HUES64 (cell line): ENCODE measurements around the gene ZHX3.

ENCODE experiments used
- H3K27ac ChIP-seq: 2 replicates; pipeline ENCODE4 v1.7.0; 2013; ENCODE audit warnings: low read depth, low read length, inconsistent platforms
- H3K27me3 ChIP-seq: 2 replicates; pipeline ENCODE4 v1.6.1; 2013; ENCODE audit warnings: mild to moderate bottlenecking, low read length; ENCODE audit not compliant: insufficient read depth
- H3K36me3 ChIP-seq: 2 replicates; pipeline ENCODE4 v1.6.1; 2013; ENCODE audit warnings: mild to moderate bottlenecking, low read length; ENCODE audit not compliant: insufficient read depth
- H3K4me1 ChIP-seq: 2 replicates; pipeline ENCODE4 v1.6.1; 2013; ENCODE audit warnings: mild to moderate bottlenecking, low read length, moderate library complexity; ENCODE audit not compliant: insufficient read depth
- H3K4me3 ChIP-seq: 2 replicates; pipeline ENCODE4 v1.5.1; 2013; ENCODE audit warnings: mild to moderate bottlenecking, low read length, moderate library complexity
- H3K9ac ChIP-seq: 2 replicates; pipeline ENCODE4 v1.6.1; 2013; ENCODE audit warnings: mild to moderate bottlenecking, low read depth, low read length
- H3K9me3 ChIP-seq: 2 replicates; pipeline ENCODE4 v1.6.1; 2013; ENCODE audit warnings: low read depth, low read length; ENCODE audit not compliant: insufficient read depth
- WGBS: fragments of 150-250, 120-280 bp; methylation state at CpG from one replicate; pipeline ENCODE4 v1.1.7; 2013; ENCODE audit warnings: missing lambda C conversion rate; 5-methylcytosine and 5-hydroxymethylcytosine counted together

ZHX3 gene

GRCh38 chr20:41152108-41152757 lies 165.3 kb downstream of the ZHX3 start:
- Histone ChIP-seq H3K9me3 (no peaks in the 10 kb centered on the region), H3K36me3 (peaks cover 11% of the 10 kb centered on the region; the same call in 1 of the 2 replicates), H3K4me1 (peaks cover 11% of the 10 kb centered on the region), H3K27ac (no peak overlapping the region), H3K9ac (no peak overlapping the region), H3K27me3 (no peaks in the 10 kb centered on the region), H3K4me3 (no peak overlapping the region)
- 88% methylated on average over 5 of the region's 5 CpGs for WGBS

- Histone ChIP-seq H3K4me3 (no peak overlapping the region), H3K9ac (no peak overlapping the region), H3K36me3 (peaks cover 19% of the 10 kb centered on the region; the same call in 1 of the 2 replicates), H3K27ac (no peak overlapping the region), H3K9me3 (no peaks in the 10 kb centered on the region), H3K4me1 (peaks cover 15% of the 10 kb centered on the region), H3K27me3 (no peaks in the 10 kb centered on the region)
- WGBS, result over 99% methylated on average over 5 of the region's 5 CpGs
These were observed 166.2 kb downstream of the ZHX3 start for GRCh38 chr20:41151134-41151869.

- peaks cover 15% of the 10 kb centered on the region for H3K4me1 ChIP-seq
- 91% methylated on average over 3 of the region's 3 CpGs for WGBS
These were observed 166.9 kb downstream of the ZHX3 start for GRCh38 chr20:41150664-41151063.

GRCh38 chr20:41148942-41149341 lies 168.6 kb downstream of the ZHX3 start:
- no peak overlapping the region for H3K27ac ChIP-seq
- no peak overlapping the region for H3K9ac ChIP-seq
- no peaks in the 10 kb centered on the region for H3K27me3 ChIP-seq
- no peak overlapping the region for H3K4me3 ChIP-seq
- no peaks in the 10 kb centered on the region for H3K9me3 ChIP-seq
- peaks cover 4% of the 10 kb centered on the region; the same call in 1 of the 2 replicates for H3K4me1 ChIP-seq
- 94% methylated on average over 5 of the region's 5 CpGs for WGBS
- peaks cover 15% of the 10 kb centered on the region; the same call in 1 of the 2 replicates for H3K36me3 ChIP-seq

More at GRCh38 chr20:41150664-41151063, 166.9 kb downstream of the ZHX3 start:
- peaks cover 18% of the 10 kb centered on the region; the same call in 1 of the 2 replicates for H3K36me3 ChIP-seq
- no peaks in the 10 kb centered on the region for H3K27me3 ChIP-seq
- H3K27ac ChIP-seq, result no peak overlapping the region
- no peaks in the 10 kb centered on the region for H3K9me3 ChIP-seq
- H3K9ac ChIP-seq, result no peak overlapping the region
- H3K4me3 ChIP-seq, result no peak overlapping the region

- Histone ChIP-seq H3K4me1 (peaks cover 4% of the 10 kb centered on the region; the same call in 1 of the 2 replicates), H3K27ac (no peak overlapping the region), H3K36me3 (peaks cover 17% of the 10 kb centered on the region; the same call in 1 of the 2 replicates), H3K4me3 (no peak overlapping the region), H3K9ac (no peak overlapping the region), H3K27me3 (no peaks in the 10 kb centered on the region), H3K9me3 (no peaks in the 10 kb centered on the region)
- 89% methylated on average over 8 of the region's 8 CpGs for WGBS
These were observed 169.8 kb downstream of the ZHX3 start for GRCh38 chr20:41147767-41148191.

DNA sequence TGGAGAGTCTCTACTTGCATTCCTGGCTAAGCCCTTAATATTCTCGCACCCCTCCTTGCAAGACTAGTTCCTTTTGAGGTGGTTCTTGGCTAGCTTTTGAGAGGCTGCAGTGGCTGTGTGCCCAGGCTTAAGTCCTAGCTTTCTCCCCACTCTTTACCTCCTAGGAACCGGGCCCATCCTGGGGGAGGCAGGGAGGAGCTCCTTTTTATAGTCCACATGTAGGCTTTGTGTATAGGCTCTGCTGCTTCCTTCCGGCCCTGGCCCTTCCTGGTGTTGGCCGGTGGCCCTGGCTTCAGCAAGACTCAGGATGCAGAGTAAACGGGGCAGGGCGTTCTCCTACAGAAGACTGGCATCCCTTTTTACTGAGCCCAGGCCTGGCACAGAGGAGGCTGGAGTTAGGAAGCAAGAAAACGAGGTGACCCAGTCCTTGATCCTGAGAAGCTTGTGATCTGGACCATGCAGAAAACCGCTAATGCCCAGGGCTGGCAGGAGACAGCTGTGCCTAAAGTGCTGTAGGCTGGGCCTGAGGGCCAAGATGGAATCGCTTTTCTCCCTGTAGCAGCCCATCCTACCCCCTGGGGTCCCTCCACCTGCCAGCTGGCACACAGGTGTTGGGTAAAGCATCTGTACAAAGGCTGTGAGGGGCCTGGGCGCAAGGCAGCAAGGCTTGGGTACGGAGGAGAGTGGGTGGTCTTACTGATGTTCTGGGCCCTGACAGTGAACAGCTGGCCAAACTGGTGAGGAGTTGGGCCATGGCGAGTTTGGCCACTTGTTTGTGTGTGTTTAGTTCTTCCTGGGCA lies 171.5 kb downstream of the ZHX3 start:
- Histone ChIP-seq H3K9me3 (no peaks in the 10 kb centered on the region), H3K9ac (no peak overlapping the region), H3K4me3 (no peak overlapping the region), H3K27ac (no peak overlapping the region), H3K27me3 (no peaks in the 10 kb centered on the region), H3K36me3 (peaks cover 20% of the 10 kb centered on the region; the same call in 1 of the 2 replicates), H3K4me1 (peaks cover 15% of the 10 kb centered on the region)
- WGBS, result 94% methylated on average over 12 of the region's 12 CpGs

DNA sequence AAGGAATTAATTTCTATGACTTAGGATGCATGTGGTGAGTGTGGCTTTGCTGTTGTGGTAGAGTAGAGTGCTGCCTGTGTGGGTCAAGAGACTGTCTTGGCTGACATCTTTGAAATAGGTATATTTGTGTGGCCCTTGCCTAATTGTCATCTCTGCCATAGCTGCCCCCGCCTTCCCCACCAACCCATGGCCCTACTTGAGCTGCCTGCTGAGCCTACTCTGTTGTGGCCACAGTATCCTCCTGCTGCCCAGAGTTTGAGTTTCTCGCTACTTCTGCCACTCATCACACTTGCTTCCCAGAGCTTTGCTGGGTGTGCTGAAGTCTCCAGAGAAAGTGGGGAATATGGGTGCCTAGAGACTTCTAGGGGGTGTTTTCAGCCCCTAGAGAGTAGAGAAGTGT lies 172.2 kb downstream of the ZHX3 start:
- no peak overlapping the region for H3K27ac ChIP-seq
- WGBS, result 98% methylated on average over 2 of the region's 2 CpGs
- peaks cover 21% of the 10 kb centered on the region for H3K36me3 ChIP-seq
- no peaks in the 10 kb centered on the region for H3K27me3 ChIP-seq
- peaks cover 22% of the 10 kb centered on the region for H3K4me1 ChIP-seq
- no peak overlapping the region for H3K4me3 ChIP-seq
- no peaks in the 10 kb centered on the region for H3K9me3 ChIP-seq
- H3K9ac ChIP-seq, result no peak overlapping the region

GRCh38 chr20:41143354-41143753 lies 174.2 kb downstream of the ZHX3 start:
- Histone ChIP-seq H3K27ac (no peak overlapping the region), H3K36me3 (peaks cover 30% of the 10 kb centered on the region), H3K9ac (no peak overlapping the region), H3K9me3 (no peaks in the 10 kb centered on the region), H3K4me1 (peaks cover 40% of the 10 kb centered on the region), H3K4me3 (no peak overlapping the region), H3K27me3 (no peaks in the 10 kb centered on the region)
- 89% methylated on average over 2 of the region's 2 CpGs for WGBS

- H3K9me3 ChIP-seq, result no peaks in the 10 kb centered on the region
- 88% methylated on average over 5 of the region's 5 CpGs for WGBS
- no peaks in the 10 kb centered on the region for H3K27me3 ChIP-seq
- no peak overlapping the region for H3K27ac ChIP-seq
- no peak overlapping the region for H3K9ac ChIP-seq
- peaks cover 40% of the 10 kb centered on the region for H3K4me1 ChIP-seq
- H3K36me3 ChIP-seq, result peaks cover 30% of the 10 kb centered on the region
- H3K4me3 ChIP-seq, result no peak overlapping the region
These were observed 174.6 kb downstream of the ZHX3 start for GRCh38 chr20:41142919-41143318.

DNA sequence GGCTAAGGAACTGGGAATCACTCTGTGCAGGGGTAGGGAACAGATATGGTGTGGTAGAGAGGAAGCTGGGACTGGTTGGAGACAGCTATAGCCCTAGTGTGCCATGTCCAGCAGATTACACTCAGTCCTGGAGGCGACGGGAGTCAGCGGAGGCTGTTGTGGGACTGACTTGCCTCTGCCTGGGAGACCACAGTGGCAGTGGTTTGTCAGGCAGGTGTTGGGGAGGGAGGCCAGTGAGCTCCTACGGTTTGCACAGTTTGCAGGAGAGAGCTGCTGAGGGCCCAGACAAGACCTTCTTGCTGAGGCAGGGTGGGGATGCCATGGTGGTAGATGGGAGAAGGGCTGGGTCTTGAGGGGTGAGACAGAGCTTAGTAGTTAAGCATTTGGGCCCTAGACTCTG lies 175.3 kb downstream of the ZHX3 start:
- Histone ChIP-seq H3K9me3 (no peaks in the 10 kb centered on the region), H3K36me3 (peaks cover 29% of the 10 kb centered on the region), H3K4me1 (peaks cover 40% of the 10 kb centered on the region), H3K27ac (no peak overlapping the region), H3K27me3 (no peaks in the 10 kb centered on the region), H3K9ac (no peak overlapping the region), H3K4me3 (no peak overlapping the region)
- WGBS, result 92% methylated on average over 4 of the region's 4 CpGs
